Measurements from ENCODE around the gene DNAJC5. TPM values are rescaled to one million over a fixed set of nuclear protein-coding genes. Genes with fewer than 3 reads are reported as not detected.

Gene DNAJC5
- total RNA-seq, 1 experiment from 2014 or later, result 79.9 TPM

DNA sequence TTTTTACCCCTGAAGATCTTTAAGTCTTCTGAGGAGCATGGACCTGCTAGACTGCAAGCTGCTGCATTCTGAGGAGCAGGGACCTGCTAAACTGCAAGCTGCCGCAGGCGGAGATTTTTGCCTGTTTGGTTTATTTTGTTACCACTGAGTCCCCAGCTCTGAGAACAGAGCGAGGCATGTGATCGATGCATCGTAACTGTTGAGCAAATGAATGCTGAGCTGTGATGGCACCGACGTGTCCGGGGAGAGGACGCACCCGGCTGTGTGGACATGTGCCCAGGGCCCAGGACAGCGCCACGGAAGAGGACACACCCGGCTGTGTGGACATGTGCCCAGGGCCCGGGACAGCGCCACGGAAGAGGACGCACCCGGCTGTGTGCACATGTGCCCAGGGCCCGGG lies 24.2 kb downstream of the DNAJC5 start:
- BruUV-seq (replicated peaks), result no TSS peak
- intact Hi-C loops (cut with micrococcal nuclease; ENCODE audit: unreplicated experiment), result no loop called here
- Mint-ChIP-seq H3K36me3 (ENCODE audit: insufficient read depth, unreplicated experiment) (peaks cover 42% of the 10 kb centered on the region), H3K4me1 (ENCODE audit: low read depth, unreplicated experiment) (peaks cover 8% of the 10 kb centered on the region), H3K4me3 (ENCODE audit: low read depth, unreplicated experiment) (no peak overlapping the region), H3K27me3 (ENCODE audit: unreplicated experiment) (no peaks in the 10 kb centered on the region), H3K27ac (ENCODE audit: unreplicated experiment) (no peak overlapping the region), H3K9me3 (ENCODE audit: low read depth, unreplicated experiment) (no peaks in the 10 kb centered on the region)
- TF ChIP-seq, protein P1, sequence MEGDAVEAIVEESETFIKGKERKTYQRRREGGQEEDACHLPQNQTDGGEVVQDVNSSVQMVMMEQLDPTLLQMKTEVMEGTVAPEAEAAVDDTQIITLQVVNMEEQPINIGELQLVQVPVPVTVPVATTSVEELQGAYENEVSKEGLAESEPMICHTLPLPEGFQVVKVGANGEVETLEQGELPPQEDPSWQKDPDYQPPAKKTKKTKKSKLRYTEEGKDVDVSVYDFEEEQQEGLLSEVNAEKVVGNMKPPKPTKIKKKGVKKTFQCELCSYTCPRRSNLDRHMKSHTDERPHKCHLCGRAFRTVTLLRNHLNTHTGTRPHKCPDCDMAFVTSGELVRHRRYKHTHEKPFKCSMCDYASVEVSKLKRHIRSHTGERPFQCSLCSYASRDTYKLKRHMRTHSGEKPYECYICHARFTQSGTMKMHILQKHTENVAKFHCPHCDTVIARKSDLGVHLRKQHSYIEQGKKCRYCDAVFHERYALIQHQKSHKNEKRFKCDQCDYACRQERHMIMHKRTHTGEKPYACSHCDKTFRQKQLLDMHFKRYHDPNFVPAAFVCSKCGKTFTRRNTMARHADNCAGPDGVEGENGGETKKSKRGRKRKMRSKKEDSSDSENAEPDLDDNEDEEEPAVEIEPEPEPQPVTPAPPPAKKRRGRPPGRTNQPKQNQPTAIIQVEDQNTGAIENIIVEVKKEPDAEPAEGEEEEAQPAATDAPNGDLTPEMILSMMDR (IDR thresholded peaks at IDR 0.05; ENCODE audit: unreplicated experiment), result no peak
- CTCF ChIA-PET, result no interaction called here
- DNase-seq, result no peak

DNA sequence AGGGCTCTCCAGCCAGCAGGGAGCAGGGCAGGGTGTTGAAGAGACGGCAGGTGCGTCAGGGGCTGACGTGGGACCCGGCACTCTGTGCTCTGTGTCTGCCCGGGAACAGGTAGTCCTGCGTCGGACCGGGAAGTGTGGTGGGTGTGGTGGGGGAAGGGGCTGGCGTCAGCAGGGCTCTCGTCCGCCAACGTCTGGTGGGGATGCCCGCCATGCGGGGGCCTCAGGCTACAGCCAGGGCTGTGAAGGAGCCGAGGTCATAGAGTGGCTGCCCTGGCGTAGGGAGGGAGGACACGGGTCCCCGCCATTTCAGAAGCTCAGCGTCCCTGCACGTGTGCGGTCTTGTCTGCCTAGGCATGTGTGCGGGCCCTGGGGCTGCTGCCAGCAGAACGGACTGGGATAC lies 25.3 kb downstream of the DNAJC5 start:
- CTCF ChIA-PET, result interaction anchor here (0.5 kb wide), 1 partner anchor 66 kb away, joined by 4 read pairs; no protein-coding TSS in a partner anchor
- Mint-ChIP-seq H3K36me3 (ENCODE audit: insufficient read depth, unreplicated experiment) (peaks cover 48% of the 10 kb centered on the region), H3K9me3 (ENCODE audit: low read depth, unreplicated experiment) (no peaks in the 10 kb centered on the region), H3K27ac (ENCODE audit: unreplicated experiment) (no peak overlapping the region), H3K27me3 (ENCODE audit: unreplicated experiment) (no peaks in the 10 kb centered on the region), H3K4me1 (ENCODE audit: low read depth, unreplicated experiment) (peaks cover 8% of the 10 kb centered on the region), H3K4me3 (ENCODE audit: low read depth, unreplicated experiment) (no peak overlapping the region)
- BruUV-seq (replicated peaks), result no TSS peak
- no peak for DNase-seq
- TF ChIP-seq, protein P1 (IDR thresholded peaks at IDR 0.05; ENCODE audit: unreplicated experiment), result no peak
- intact Hi-C loops (cut with micrococcal nuclease; ENCODE audit: unreplicated experiment), result no loop called here

DNA sequence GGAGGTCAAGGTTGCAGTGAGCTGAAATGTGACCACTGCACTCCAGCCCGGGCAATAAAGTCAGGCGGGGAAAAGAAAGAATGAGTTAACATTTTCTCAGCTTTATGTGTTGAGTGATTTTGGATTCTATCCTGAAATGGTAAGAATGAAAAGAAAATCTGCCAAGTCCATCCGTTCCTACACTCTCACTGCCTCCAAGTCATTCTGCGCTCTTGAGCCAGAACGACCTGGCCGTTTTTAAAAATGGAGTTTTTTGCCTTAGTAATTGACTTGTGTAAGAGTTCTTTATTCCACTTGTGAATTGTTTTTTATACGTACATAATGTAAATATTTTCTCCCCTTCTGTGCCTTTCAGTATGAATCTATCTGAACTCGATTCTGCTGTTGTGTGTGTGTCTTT lies 28.7 kb downstream of the DNAJC5 start:
- Mint-ChIP-seq H3K4me1 (ENCODE audit: low read depth, unreplicated experiment) (no peaks in the 10 kb centered on the region), H3K9me3 (ENCODE audit: low read depth, unreplicated experiment) (no peaks in the 10 kb centered on the region), H3K4me3 (ENCODE audit: low read depth, unreplicated experiment) (no peak overlapping the region), H3K27ac (ENCODE audit: unreplicated experiment) (no peak overlapping the region), H3K36me3 (ENCODE audit: insufficient read depth, unreplicated experiment) (peaks cover 60% of the 10 kb centered on the region), H3K27me3 (ENCODE audit: unreplicated experiment) (no peaks in the 10 kb centered on the region)
- TF ChIP-seq, protein P1 (IDR thresholded peaks at IDR 0.05; ENCODE audit: unreplicated experiment), result no peak
- intact Hi-C loops (cut with micrococcal nuclease; ENCODE audit: unreplicated experiment), result no loop called here
- DNase-seq, result no peak
- CTCF ChIA-PET, result interaction anchor here (0.7 to 0.9 kb wide), 2 partner anchors 116 to 146 kb away, joined by 3 to 4 read pairs; no protein-coding TSS in a partner anchor
- BruUV-seq (replicated peaks), result no TSS peak

DNA sequence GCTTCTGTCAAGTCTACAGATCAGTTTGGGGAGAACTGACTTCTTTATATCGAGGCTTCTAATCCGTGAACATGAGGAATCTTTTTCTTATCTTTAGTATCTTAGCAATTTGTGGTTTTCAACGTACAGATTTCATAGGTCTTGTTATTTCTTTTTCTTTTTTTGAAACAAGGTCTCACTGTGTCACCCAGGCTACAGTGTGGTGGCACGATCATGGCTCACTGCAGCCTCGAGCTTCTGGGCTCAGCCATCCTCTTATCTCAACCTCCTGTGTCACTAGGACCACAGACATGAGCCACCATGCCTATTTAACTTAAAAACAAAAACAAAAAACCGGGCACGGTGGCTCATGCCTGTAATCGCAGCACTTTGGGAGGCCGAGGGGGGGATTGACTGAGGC lies 29.3 kb downstream of the DNAJC5 start:
- H3K27ac Mint-ChIP-seq (ENCODE audit: unreplicated experiment), result no peak overlapping the region
- intact Hi-C loops (cut with micrococcal nuclease; ENCODE audit: unreplicated experiment), result no loop called here
- TF ChIP-seq, protein P1 (IDR thresholded peaks at IDR 0.05; ENCODE audit: unreplicated experiment), result no peak
- no peak for DNase-seq
- H3K4me3 Mint-ChIP-seq (ENCODE audit: low read depth, unreplicated experiment), result no peak overlapping the region
- H3K27me3 Mint-ChIP-seq (ENCODE audit: unreplicated experiment), result no peaks in the 10 kb centered on the region
- CTCF ChIA-PET, result no interaction called here
- H3K36me3 Mint-ChIP-seq (ENCODE audit: insufficient read depth, unreplicated experiment), result peaks cover 60% of the 10 kb centered on the region
- no peaks in the 10 kb centered on the region for H3K9me3 Mint-ChIP-seq (ENCODE audit: low read depth, unreplicated experiment)
- no TSS peak for BruUV-seq (replicated peaks)
- H3K4me1 Mint-ChIP-seq (ENCODE audit: low read depth, unreplicated experiment), result no peaks in the 10 kb centered on the region
